NCI-H1092 (cell line): ENCODE measurements around the gene PLEKHG4.

ENCODE experiments used
- DNase-seq: peaks from one replicate; lab custom pipeline; 2025; lab: John Stamatoyannopoulos, UW

The PLEKHG4 gene

GRCh38 chr16:67246081-67246755, 33.1 kb upstream of the PLEKHG4 start:
- DNase-seq, result no peak

GRCh38 chr16:67246756-67247191, 32.6 kb upstream of the PLEKHG4 start:
- no peak for DNase-seq

GRCh38 chr16:67247192-67248072, 31.9 kb upstream of the PLEKHG4 start, which contains the start of gene FHOD1:
Gene FHOD1, minus strand, starts transcription at chr16:67247481. Its CDS starts 71 bp downstream, at chr16:67247410.
- peak; percentile 65 for DNase-seq

DNA sequence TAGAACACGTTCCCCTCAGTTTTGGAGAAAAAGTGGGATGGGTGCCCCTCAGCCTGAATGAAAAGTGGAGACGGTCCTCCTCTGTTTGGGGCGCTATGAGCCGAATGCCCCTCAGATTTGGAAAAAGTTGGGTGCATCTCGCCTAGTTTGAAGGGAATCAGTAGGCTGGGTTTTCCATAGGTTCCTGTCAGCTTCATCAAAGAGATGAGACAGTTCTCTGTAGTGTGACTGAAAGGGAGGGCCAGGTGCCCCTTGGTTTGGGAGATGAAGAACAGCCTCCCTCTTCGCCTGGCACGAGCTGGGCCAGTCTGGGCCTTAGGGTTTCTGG, 31.3 kb upstream of the PLEKHG4 start:
- DNase-seq, result no peak

GRCh38 chr16:67248401-67249177, 30.7 kb upstream of the PLEKHG4 start, which contains the start of gene SLC9A5:
Gene SLC9A5, plus strand, starts transcription at chr16:67248979. Its CDS starts 36 bp downstream, at chr16:67249015.
- DNase-seq, result no peak

DNA sequence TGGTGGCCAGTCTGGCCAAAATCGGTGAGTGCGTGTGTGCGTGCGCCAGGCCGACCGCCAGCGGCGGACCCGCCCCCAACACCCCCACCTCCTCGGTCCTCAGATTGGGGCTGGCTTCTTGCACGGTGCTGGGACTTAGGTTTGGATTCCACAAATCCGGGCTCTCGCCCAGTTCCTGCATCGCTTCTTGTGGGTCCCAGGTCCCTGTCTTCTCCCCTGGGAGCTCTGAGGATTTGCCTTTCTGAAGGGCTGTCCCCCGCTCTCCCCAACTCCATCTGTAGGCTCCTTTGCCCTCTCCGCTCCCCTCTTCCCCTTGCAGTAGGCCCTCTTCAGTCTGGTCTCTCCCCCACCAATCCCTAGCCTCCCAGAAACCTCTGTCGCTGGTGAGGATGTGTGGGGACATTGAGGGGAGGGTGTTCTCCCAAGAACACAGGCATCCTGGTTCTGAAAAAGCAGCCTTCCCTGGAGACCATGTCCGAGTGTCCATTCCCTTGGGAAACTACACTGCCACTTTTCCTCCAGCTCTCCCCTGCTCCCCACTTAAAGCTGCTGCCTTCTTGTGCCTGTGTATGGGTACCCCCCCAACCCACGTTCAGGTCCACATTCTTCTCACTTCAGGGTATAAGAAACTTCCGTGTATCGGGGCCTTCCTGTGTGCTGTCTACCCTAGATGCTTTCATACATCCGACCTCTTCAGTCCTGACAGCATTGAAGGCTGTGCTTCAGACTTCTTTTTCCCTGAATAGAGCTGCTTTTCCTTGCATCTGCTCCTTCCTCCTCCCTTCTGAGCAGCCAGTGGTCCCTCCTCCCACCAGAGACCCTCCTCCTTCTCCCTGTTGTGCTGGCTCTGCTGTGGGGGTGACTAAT, 29.9 kb upstream of the PLEKHG4 start:
- no peak for DNase-seq

DNA sequence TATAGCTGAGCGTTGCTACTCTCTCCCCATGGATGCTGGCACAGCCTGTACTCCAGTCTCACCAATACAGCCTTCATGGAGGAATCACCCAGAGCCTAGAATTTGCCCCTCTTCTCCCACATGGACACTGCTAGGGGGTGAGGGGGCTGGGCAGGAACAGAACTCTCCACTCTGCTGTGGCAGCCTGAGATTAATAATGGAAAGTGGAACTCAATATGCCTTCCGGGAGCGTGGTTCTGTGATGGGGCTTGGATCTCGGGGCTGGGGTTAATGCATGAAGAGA, 29.3 kb upstream of the PLEKHG4 start:
- no peak for DNase-seq

- no peak for DNase-seq
Observed at GRCh38 chr16:67252609-67253497, 26.5 kb upstream of the PLEKHG4 start.

DNA sequence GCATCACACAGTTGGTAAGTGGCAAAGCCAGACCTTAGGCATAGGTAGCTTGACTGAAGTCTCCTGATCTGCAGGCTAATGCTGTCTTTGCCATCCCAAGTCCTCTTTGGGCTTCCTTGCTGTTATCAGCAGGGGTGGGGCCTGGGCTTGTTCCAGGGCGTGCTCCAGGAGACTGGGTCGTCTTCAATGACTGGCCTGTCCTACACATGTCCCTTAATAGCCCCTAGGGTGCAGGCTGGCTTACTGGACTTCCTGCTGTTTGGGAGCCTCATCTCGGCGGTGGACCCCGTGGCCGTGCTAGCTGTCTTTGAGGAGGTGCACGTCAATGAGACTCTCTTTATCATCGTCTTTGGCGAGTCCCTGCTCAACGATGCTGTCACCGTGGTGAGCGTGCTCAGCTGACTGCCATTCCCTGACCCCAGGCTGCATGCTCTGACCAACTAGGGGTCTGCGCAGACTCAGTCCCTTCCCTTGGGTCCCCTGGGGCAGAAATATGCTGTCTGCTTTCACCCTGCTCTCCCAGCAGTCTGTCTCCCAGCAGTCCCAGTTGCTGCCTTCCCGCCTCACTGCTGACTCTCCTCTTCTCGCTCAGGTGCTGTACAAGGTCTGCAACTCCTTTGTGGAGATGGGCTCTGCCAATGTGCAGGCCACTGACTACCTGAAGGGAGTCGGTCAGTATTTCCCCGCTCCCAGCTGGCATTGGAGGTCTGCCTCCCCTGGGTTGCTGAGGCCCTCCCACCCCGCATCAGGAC, 24.4 kb upstream of the PLEKHG4 start:
- DNase-seq, result no peak

- no peak for DNase-seq
Observed at GRCh38 chr16:67255553-67256221, 23.6 kb upstream of the PLEKHG4 start.

DNA sequence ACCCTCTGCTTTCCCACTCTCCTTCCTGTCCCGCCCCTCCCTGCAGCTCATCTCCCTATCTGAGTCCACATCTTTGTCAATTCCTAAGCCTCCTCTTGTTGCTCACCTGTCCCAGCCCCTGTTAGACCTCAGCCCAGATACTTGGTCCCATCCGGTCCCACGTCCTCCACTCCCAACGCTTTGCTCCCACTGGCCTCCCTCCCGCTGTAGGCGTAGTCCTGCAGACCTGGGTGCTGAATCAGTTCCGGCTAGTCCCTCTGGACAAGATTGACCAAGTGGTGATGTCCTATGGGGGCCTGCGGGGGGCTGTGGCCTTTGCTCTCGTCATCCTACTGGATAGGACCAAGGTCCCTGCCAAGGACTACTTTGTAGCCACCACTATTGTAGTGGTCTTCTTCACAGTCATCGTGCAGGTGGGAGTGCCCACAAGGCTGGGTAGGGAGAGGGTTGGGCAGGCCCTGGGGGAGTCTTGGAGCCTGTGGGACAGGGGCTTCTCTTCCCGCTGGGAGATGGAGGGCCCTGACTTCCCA, 22.6 kb upstream of the PLEKHG4 start:
- DNase-seq, result no peak

- no peak for DNase-seq
Observed at GRCh38 chr16:67257486-67258160, 21.7 kb upstream of the PLEKHG4 start.

DNA sequence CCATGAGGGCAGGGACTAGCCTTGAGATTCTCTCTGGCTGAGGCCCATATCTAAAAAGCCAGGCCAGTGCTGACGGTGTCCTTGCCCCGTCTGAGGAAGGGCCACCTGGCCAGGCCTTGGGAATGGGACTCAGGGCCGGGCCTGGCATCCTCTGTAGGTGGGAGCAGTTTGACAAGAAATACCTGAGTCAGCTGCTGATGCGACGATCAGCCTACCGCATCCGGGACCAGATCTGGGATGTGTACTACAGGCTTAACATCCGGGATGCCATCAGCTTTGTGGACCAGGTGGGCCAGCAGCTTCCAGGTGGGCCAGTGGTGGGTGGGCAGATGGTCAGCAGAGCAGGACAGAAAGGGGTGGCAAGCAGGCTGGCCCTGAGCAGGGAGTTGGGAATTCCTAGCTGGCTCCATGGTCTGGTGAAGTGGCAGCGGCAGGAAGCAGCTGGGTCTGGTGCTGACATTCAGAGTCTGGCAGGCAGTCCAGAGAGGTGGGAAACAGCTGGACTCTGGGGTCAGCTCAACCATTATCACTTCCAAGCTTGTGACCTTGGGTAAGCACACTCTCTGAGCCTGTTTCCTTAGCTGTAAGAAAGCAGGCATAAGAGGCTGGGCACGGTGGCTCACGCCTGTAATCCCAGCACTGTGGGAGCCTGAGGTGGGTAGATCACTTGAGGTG, 21.0 kb upstream of the PLEKHG4 start:
- no peak for DNase-seq

- DNase-seq, result no peak
Observed at GRCh38 chr16:67259705-67260104, 19.6 kb upstream of the PLEKHG4 start.

DNA sequence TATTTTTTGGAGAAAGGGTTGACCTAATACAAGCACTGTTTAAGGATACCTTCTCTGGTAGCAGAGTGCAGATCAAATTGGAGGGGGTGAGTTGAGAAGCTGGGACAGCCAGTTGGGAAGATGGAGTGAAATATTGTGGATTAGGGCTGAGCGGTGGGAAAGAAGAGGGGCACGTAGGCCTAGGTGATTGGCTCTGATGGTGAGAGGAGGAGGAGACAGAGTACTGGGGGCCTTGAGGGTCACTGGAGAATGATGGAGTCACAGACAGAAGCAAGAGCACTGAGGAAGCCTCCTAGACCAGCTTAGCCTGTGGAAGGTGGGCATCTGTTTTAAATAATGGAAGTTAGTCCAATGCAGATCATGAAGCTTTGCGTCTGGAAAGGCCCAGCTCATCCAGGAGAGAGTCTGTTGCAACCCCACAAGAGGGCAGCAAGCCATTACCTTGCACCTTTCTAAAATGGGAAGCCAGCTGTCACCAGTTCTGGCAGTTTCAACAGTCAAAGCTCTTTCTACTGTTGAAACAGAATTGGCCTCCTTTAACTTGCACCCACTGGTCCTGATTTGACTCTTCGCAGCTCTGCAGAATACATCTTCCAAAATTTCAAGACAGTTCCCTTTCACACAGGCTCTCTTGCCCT, 18.8 kb upstream of the PLEKHG4 start:
- peak; percentile 45 for DNase-seq

DNA sequence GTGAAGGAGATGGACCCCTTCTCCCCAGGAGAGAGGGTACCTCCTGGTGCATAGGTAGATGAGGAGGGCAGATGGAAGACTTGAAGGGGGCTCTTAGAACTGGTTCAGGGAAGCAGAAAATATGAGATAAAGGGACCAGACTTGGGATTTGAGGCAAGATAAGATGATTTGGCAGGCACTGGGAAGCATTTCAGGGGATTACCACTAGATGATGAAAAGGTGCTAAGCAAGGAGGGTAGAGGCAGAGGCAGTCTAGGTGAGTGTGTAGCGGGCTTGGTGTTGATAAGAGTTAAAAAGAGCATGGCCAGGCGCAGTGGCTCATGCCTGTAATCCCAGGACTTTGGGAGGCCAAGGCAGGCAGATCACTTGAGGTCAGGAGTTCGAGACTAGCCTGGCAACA, 16.1 kb upstream of the PLEKHG4 start:
- no peak for DNase-seq

GRCh38 chr16:67264277-67264676, 15.1 kb upstream of the PLEKHG4 start:
- DNase-seq, result no peak
